Activated CD4-positive, alpha-beta memory T cell treated with anti-CD3 and anti-CD28 coated beads for 36 hours (primary cell): ENCODE data around the gene CCDC61. TPM values are rescaled to one million over a fixed set of nuclear protein-coding genes. Genes with fewer than 3 reads are reported as not detected.
A peak's percentile ranks its signal among the peaks of the same experiment; 100 is the strongest.

Experiments used
- CTCF ChIA-PET: fragments of 350-600 bp; sonication (Branson Sonifier 250); formaldehyde crosslinking; loops from one replicate; lab custom pipeline; 2021; ENCODE audit warnings: antibody characterized with exemption, inconsistent platforms; lab: Charles Lee
- POLR2A ChIA-PET: fragments of 350-600 bp; sonication (Branson Sonifier 250); formaldehyde crosslinking; loops from one replicate; lab custom pipeline; 2021; ENCODE audit warnings: antibody characterized with exemption; lab: Charles Lee
- DNase-seq: peaks from one replicate; pipeline ENCODE4 v3.0.0-alpha.2; 2020
- H3K27ac Mint-ChIP-seq: one replicate; pipeline ENCODE4 v1.8.0; 2021; ENCODE audit warnings: mixed read lengths
- H3K27me3 Mint-ChIP-seq: one replicate; pipeline ENCODE4 v1.8.0; 2021; ENCODE audit warnings: mixed read lengths
- H3K36me3 Mint-ChIP-seq: one replicate; pipeline ENCODE4 v1.8.0; 2021; ENCODE audit warnings: mixed read lengths
- H3K4me1 Mint-ChIP-seq: one replicate; pipeline ENCODE4 v1.8.0; 2021; ENCODE audit warnings: low read depth, mixed read lengths
- H3K4me3 Mint-ChIP-seq: one replicate; pipeline ENCODE4 v1.8.0; 2021; ENCODE audit warnings: mild to moderate bottlenecking, mixed read lengths
- H3K9me3 Mint-ChIP-seq: one replicate; pipeline ENCODE4 v1.8.0; 2021; ENCODE audit warnings: mixed read lengths
- intact Hi-C: fragments of 100-400 bp; cut with micrococcal nuclease; formaldehyde crosslinking; loops from one replicate; pipeline ENCODE4 v1.15.1; 2023
- total RNA-seq, 2 experiments: library from RNA; stranded (reverse); gene quantifications; one replicate each; pipeline ENCODE4 v1.2.3, GENCODE V29; 2021

The CCDC61 gene
- total RNA-seq: 10 to 100 TPM; 28.4 to 30.5 TPM

GRCh38 chr19:45994998-45995714, at the start of gene CCDC61:
CCDC61 (plus strand) TSS chr19:45995467; CDS start chr19:46003019, 7,552 bp downstream.
- intact Hi-C loops: loop anchor here (1.0 to 2.0 kb wide), 6 partner anchors 21 to 352 kb away; partner anchors contain the start of genes IRF2BP1, MYPOP, PPP5C and SYMPK
- Mint-ChIP-seq H3K4me3 (no peak within 1 kb of the TSS), H3K27me3 (peaks cover 5% of the 10 kb centered on the region), H3K27ac (no peak within 1 kb of the TSS), H3K4me1 (peaks cover 17% of the 10 kb centered on the region), H3K9me3 (no peaks in the 10 kb centered on the region), H3K36me3 (peaks cover 6% of the 10 kb centered on the region)
- CTCF ChIA-PET: interaction anchor here (1.4 to 2.6 kb wide), 9 partner anchors 11 to 270 kb away, joined by 4 to 11 read pairs (median 5); partner anchors contain the start of genes FOXA3, IRF2BP1 and SYMPK
- POLR2A ChIA-PET: interaction anchor here (0.6 to 1.2 kb wide), 2 partner anchors 92 kb away, joined by 3 read pairs; partner anchors contain the start of gene MYPOP
- peak; percentile 97 for DNase-seq

- intact Hi-C loops: no loop called here
- no peaks in the 10 kb centered on the region for H3K9me3 Mint-ChIP-seq
- no peaks in the 10 kb centered on the region for H3K4me1 Mint-ChIP-seq
- ChIA-PET CTCF (no interaction called here), POLR2A (no interaction called here)
- no peaks in the 10 kb centered on the region for H3K36me3 Mint-ChIP-seq
- H3K4me3 Mint-ChIP-seq: no peak overlapping the region
- DNase-seq: no peak
- H3K27me3 Mint-ChIP-seq: peaks cover 23% of the 10 kb centered on the region
- H3K27ac Mint-ChIP-seq: no peak overlapping the region
Measured at GRCh38 chr19:45947926-45948325, 47.3 kb upstream of the CCDC61 start.

GRCh38 chr19:45952341-45952685, 43.0 kb upstream of the CCDC61 start:
- no peaks in the 10 kb centered on the region for H3K36me3 Mint-ChIP-seq
- H3K27ac Mint-ChIP-seq: no peak overlapping the region
- CTCF ChIA-PET: no interaction called here
- H3K4me3 Mint-ChIP-seq: no peak overlapping the region
- H3K27me3 Mint-ChIP-seq: peaks cover 28% of the 10 kb centered on the region
- POLR2A ChIA-PET: no interaction called here
- no peak for DNase-seq
- intact Hi-C loops: no loop called here
- peaks cover 3% of the 10 kb centered on the region for H3K9me3 Mint-ChIP-seq
- peaks cover 4% of the 10 kb centered on the region for H3K4me1 Mint-ChIP-seq

- POLR2A ChIA-PET: no interaction called here
- H3K27me3 Mint-ChIP-seq: peaks cover 28% of the 10 kb centered on the region
Measured at GRCh38 chr19:45952686-45953505, 42.4 kb upstream of the CCDC61 start.

GRCh38 chr19:45953676-45954075, 41.6 kb upstream of the CCDC61 start:
- Mint-ChIP-seq H3K27me3 (peaks cover 31% of the 10 kb centered on the region), H3K4me1 (peaks cover 4% of the 10 kb centered on the region), H3K9me3 (peaks cover 3% of the 10 kb centered on the region), H3K36me3 (no peaks in the 10 kb centered on the region), H3K27ac (no peak overlapping the region), H3K4me3 (no peak overlapping the region)
- ChIA-PET POLR2A (no interaction called here), CTCF (no interaction called here)
- DNase-seq: no peak
- intact Hi-C loops: no loop called here

More at GRCh38 chr19:45952686-45953505, 42.4 kb upstream of the CCDC61 start:
- Mint-ChIP-seq H3K9me3 (peaks cover 3% of the 10 kb centered on the region), H3K4me3 (peak overlapping the region; percentile 39), H3K36me3 (no peaks in the 10 kb centered on the region), H3K27ac (no peak overlapping the region), H3K4me1 (peaks cover 4% of the 10 kb centered on the region)
- intact Hi-C loops: no loop called here
- CTCF ChIA-PET: no interaction called here
- peak; percentile 54 for DNase-seq

- peaks cover 4% of the 10 kb centered on the region for H3K4me1 Mint-ChIP-seq
- H3K9me3 Mint-ChIP-seq: peaks cover 3% of the 10 kb centered on the region
- ChIA-PET POLR2A (no interaction called here), CTCF (no interaction called here)
- DNase-seq: no peak
- no peaks in the 10 kb centered on the region for H3K36me3 Mint-ChIP-seq
- peaks cover 35% of the 10 kb centered on the region for H3K27me3 Mint-ChIP-seq
- no peak overlapping the region for H3K27ac Mint-ChIP-seq
- no peak overlapping the region for H3K4me3 Mint-ChIP-seq
- intact Hi-C loops: no loop called here
Measured at GRCh38 chr19:45954156-45954555, 41.1 kb upstream of the CCDC61 start.

- Mint-ChIP-seq H3K4me1 (peaks cover 4% of the 10 kb centered on the region), H3K27ac (no peak overlapping the region), H3K36me3 (no peaks in the 10 kb centered on the region), H3K9me3 (peaks cover 3% of the 10 kb centered on the region), H3K4me3 (no peak overlapping the region), H3K27me3 (peaks cover 41% of the 10 kb centered on the region)
- DNase-seq: no peak
- intact Hi-C loops: no loop called here
- CTCF ChIA-PET: no interaction called here
- POLR2A ChIA-PET: no interaction called here
Measured at GRCh38 chr19:45955905-45956608, 39.2 kb upstream of the CCDC61 start.

GRCh38 chr19:45958320-45958719, 36.9 kb upstream of the CCDC61 start:
- intact Hi-C loops: no loop called here
- ChIA-PET CTCF (no interaction called here), POLR2A (no interaction called here)
- peaks cover 45% of the 10 kb centered on the region for H3K27me3 Mint-ChIP-seq
- H3K4me1 Mint-ChIP-seq: peaks cover under 1% of the 10 kb centered on the region
- H3K27ac Mint-ChIP-seq: no peak overlapping the region
- no peak overlapping the region for H3K4me3 Mint-ChIP-seq
- no peak for DNase-seq
- peaks cover under 1% of the 10 kb centered on the region for H3K9me3 Mint-ChIP-seq
- no peaks in the 10 kb centered on the region for H3K36me3 Mint-ChIP-seq

- intact Hi-C loops: no loop called here
- H3K27me3 Mint-ChIP-seq: peaks cover 40% of the 10 kb centered on the region
- no peak overlapping the region for H3K27ac Mint-ChIP-seq
- H3K4me1 Mint-ChIP-seq: no peaks in the 10 kb centered on the region
- no peak overlapping the region for H3K4me3 Mint-ChIP-seq
- ChIA-PET POLR2A (no interaction called here), CTCF (no interaction called here)
- no peak for DNase-seq
- no peaks in the 10 kb centered on the region for H3K36me3 Mint-ChIP-seq
- no peaks in the 10 kb centered on the region for H3K9me3 Mint-ChIP-seq
Measured at GRCh38 chr19:45958769-45959516, 36.3 kb upstream of the CCDC61 start.

- POLR2A ChIA-PET: no interaction called here
- H3K27ac Mint-ChIP-seq: no peak overlapping the region
Measured at GRCh38 chr19:45959517-45960025, 35.7 kb upstream of the CCDC61 start.

GRCh38 chr19:45960595-45961235, 34.6 kb upstream of the CCDC61 start:
- ChIA-PET POLR2A (interaction anchor here (0.6 kb wide), 1 partner anchor 97 kb away, joined by 3 read pairs; no protein-coding TSS in a partner anchor), CTCF (interaction anchor here (1.0 kb wide), 1 partner anchor 30 kb away, joined by 3 read pairs; no protein-coding TSS in a partner anchor)
- H3K9me3 Mint-ChIP-seq: no peaks in the 10 kb centered on the region
- H3K36me3 Mint-ChIP-seq: no peaks in the 10 kb centered on the region
- H3K4me3 Mint-ChIP-seq: no peak overlapping the region
- H3K27ac Mint-ChIP-seq: no peak overlapping the region
- intact Hi-C loops: no loop called here
- DNase-seq: no peak
- H3K4me1 Mint-ChIP-seq: no peaks in the 10 kb centered on the region
- H3K27me3 Mint-ChIP-seq: peaks cover 31% of the 10 kb centered on the region

More at GRCh38 chr19:45959517-45960025, 35.7 kb upstream of the CCDC61 start:
- H3K27me3 Mint-ChIP-seq: peaks cover 40% of the 10 kb centered on the region
- H3K4me3 Mint-ChIP-seq: no peak overlapping the region
- CTCF ChIA-PET: no interaction called here
- intact Hi-C loops: no loop called here
- no peaks in the 10 kb centered on the region for H3K9me3 Mint-ChIP-seq
- no peaks in the 10 kb centered on the region for H3K4me1 Mint-ChIP-seq
- no peak for DNase-seq
- no peaks in the 10 kb centered on the region for H3K36me3 Mint-ChIP-seq
